GM18861 (cell line): ENCODE results near the gene ZNF311.
"Not testable (repeated sequence)": the region's sequence is repeated elsewhere in the genome, so short reads cannot be mapped to it uniquely, and the experiment has no call there.

Experiments
- ATAC-seq: cut with Tn5 transposase; IDR thresholded peaks from one replicate; pipeline ENCODE4 v1.9.1; 2021; ENCODE audit not compliant: unreplicated experiment

The ZNF311 gene

GRCh38 chr6:28983838-28984237 is 21.3 kb downstream of the ZNF311 start:
- no peak for ATAC-seq

DNA sequence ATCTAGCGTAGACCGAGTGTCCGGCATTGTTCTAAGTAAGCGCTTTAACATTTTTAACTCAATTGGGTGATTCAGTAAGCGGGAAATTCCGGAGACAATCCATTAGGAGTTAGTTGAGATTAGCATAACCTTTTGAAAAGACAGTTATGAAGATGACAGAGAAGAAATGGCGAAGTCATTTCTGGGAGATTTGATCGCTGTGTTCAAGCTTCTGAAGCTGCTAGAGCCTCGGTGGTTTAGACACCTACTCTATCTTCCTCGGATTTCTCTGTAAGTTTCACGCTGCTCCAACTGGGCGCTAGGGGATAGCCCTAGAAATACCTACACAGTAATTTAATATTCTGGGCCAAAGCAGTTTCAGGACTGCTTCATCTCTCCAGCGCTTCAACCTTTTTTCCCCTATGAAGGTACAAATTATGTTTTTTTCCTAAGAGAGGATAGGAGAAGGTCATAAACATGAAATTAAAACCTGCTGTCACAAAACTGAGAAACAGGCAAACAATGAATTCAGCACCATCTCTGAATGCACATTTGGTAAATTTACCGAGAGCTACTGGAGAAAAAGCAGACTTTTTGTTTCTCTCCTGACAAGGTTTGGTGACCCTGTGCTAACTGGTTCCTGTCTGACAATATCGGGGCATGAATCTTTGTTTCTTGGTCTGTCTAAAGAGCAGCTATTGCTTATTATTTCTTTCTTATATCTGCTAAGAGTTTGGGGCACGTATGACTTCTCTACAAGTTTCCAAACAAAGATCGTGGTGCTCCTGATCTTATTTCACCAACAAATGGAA is 22.4 kb downstream of the ZNF311 start:
- peak; percentile 21 for ATAC-seq

DNA sequence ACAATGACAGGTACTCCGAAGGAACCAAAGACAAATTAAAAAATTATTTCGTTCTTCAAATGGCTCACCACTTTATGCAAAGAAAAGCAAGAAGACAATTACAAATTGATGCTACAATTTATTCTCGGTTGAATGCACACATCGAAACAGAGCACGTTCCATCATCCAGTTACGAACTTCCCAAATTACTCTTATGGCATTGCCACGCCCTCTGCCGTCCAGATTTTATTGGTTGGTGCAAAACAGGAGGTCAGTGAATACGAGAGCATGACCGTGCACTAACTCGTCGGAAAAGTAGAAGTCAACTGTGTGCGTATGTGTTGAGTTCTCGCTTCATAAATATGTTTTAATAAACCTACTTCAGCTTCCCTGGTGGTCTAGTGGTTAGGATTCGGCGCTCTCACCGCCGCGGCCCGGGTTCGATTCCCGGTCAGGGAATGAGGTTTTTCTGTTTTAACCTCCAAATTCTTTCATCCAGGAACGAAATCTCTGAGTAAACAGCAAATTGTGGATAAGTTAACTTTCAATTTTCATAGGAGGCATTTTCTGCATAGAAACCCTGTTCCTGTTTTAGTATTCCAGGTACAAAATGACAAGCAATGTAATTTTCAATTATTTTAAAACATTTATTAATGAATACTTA is 23.2 kb downstream of the ZNF311 start:
- peak; percentile 40 for ATAC-seq

GRCh38 chr6:28981431-28981832 is 23.7 kb downstream of the ZNF311 start:
- no peak for ATAC-seq

DNA sequence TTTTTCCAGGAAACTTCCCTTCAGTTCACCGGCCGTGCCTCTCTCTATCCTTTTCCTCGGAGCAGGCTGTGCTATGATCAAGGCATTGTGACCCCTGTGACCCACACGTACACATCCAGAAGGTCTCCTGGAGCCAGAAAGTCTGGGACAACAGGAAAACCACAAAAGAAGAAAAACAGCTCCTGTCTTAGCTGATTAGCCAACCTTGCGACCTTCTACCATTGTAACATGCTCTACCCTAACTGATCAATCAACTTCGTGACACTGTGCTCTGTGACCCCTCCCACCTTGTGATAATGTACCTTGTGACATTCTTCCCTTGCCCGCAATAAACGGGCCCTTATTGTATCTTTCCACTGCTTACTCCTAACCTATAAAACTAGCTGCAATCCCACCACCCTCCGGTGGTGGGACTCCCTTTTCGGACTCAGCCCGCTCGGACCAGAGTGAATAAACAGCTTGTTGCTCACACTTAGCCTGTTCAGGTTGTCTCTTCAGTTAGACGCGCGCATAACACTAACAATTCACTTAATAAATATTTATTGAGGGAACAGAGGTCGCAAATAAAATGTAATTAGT is 24.2 kb downstream of the ZNF311 start:
- peak; percentile 26 for ATAC-seq

GRCh38 chr6:28980137-28980851 is 24.8 kb downstream of the ZNF311 start:
- no peak for ATAC-seq

GRCh38 chr6:28979679-28980078 is 25.4 kb downstream of the ZNF311 start:
- ATAC-seq, result no peak

DNA sequence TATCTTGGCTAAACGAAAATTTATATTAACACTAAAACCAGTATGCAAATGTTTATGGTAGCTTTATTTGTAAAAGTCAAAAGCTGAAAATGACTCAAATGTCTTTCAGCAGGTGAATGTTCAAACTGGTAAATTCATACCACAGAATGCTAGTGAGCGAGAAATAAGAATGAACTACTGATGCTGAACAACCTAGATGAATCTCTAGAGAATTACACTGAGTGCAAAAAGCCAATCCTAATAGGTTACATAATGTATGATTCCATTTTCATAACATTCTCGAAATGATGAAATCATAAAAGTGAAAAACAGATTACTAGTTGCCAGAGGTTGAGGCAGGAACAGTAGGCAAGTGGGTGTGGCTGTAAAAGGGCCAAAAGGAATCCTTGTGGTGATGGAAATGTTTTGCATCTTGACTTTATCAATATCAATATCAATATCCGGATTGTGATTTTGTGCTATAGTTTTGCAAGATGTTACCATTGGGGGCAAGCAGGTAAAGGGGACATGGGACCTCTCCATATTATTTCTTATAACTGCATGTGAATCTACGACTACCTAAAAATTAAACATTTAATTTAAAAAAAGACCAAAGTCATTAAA is 26.1 kb downstream of the ZNF311 start:
- peak; percentile 48 for ATAC-seq

GRCh38 chr6:28978133-28978491 is 27.0 kb downstream of the ZNF311 start:
- ATAC-seq, result no peak

DNA sequence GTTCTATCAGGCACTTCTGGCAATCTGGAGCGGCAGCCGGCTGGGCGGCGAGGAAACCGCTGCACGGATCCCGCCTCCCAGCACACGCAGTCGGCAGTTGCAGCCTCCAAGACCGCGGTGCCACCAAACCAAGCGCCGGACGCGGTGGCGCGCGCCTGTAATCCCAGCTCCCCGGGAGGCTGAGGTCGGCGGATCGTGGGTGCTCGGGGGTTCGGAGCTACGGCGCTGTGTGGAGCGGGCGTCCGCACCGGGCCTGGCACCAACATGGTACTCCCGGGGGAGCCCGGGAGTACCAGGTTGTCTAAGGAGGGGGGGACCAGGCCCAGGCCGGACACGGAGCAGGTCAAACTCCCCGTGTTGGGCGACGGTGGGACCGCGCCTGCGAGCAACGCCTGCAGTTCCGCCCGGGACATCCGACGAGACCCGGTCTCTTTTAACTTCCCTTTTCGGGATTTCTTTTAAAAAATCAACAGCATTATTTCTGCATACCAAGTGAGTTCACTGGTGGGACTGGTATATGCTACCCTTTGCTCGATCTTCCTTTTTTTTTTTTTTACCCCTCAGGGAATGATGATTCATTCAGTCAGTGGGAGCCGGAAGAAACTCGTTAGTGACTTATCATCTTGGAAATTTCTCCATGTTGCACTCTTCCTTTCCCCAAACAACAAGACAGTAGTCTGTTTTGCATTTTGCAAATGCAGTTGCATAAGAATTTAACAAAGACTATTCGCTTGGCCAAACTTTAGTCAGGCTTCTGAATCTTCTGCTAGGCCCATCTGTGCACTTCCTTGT is 27.6 kb downstream of the ZNF311 start:
- no peak for ATAC-seq

DNA sequence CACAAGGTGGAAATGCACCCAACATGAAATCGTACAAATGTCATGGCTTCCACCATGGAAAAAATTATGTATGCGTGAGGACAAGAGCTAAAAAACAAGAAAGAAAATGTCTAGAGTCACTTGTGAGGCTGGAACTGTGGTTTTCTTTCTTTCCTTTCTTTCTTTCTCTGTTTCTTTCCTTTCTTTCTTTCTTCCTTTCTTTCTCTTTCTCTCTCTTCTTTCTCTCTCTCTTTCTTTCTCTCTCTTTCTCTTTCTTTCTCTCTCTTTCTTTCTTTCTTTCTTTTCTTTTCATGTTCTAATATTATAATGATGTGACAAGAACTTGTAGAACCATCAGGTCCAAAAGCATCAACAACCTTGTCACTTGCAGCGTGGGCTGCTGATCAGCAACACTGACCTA is 28.4 kb downstream of the ZNF311 start:
- ATAC-seq, result no peak

- ATAC-seq, result no peak
Measured at GRCh38 chr6:28974505-28974904, 30.6 kb downstream of the ZNF311 start.

DNA sequence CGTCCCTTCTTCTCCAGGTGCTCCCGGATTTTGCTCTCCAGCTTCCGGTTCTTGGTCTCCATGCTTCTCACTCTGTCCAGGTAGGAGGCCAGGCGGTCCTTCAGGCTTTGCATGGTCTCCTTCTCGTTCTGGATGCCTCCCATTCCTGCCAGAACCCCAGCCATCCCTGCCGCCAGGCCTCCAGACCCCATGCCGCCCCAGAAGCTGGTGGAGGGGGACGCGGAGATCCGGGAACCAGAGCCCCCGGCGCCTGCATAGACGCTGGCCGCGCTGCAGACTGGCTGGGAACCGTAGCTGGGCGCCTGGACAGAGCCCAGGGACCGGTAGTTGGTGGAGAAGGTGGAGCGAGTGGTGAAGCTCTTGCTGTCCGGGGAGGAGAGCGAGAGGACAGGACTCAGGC is 35.1 kb downstream of the ZNF311 start:
- not testable (repeated sequence) for ATAC-seq

DNA sequence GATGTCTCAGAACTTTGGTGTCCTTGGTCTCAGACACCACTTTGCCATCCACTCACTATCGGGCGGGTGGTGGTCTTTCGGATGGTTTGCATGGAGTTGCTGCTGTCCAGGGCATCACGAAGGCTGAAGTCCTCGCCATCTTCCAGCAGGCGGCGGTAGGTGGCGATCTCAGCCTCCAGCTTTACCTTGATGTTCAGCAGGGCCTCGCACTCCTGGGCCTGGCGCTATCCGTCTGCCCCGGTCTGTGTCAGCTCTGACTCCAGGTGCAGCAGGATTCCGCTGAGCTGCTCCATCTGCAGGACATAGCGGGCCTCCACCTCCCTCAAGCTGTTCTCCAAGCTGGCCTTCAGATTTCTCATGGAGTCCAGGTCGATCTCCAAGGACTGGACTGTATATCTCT is 36.0 kb downstream of the ZNF311 start:
- no peak for ATAC-seq

DNA sequence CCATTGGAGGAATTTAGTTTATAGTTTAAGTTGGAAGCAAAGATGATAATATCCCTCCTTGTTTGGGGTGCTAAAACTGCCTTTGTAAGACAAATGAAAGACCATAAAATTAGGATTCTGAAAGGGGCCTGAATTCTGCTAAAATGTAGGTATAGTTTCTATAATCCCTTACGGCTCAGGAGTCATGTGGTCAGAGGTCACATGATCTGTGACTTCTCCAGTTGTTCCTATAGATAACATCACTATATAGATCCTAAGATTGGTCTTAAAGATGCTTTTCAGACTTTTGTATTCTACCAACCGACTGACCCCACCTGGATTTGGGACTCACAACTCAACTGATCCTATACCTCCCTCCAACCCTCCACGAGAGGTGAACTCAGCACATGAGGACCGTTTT is 36.6 kb downstream of the ZNF311 start:
- ATAC-seq, result no peak

- no peak for ATAC-seq
Measured at GRCh38 chr6:28965706-28966105, 39.4 kb downstream of the ZNF311 start.

DNA sequence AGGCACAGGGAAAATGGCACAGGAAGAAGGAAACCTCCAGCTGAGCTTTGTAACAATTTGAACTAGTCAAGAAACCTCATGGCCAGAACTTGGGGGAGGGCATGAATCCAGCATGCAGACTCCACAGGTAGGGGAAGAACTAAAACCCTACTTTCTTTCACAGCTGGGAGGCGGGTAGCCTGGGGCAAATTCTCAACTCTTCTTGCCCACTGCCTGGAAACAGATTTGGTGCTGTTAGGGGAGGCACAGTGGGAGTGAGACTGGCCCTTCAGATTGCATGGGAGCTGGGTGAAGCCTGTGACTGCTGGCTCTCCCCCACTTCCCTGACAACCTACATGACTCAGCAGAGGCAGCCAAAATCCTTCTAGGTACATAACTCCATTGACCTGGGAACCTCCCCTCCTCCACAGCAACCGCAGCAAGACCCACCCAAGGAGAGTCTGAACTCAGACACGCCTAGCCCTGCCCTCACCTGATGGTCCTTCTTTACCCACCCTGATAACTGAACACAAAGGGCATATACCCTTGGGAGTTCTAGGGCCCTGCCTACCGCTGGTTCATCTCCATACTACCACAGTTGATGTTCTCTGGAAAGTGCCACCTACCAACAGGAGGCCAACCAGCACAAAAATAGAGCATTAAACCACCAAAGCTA is 44.1 kb downstream of the ZNF311 start:
- no peak for ATAC-seq

GRCh38 chr6:28958561-28959243 is 46.4 kb downstream of the ZNF311 start:
- ATAC-seq, result not testable (repeated sequence)

DNA sequence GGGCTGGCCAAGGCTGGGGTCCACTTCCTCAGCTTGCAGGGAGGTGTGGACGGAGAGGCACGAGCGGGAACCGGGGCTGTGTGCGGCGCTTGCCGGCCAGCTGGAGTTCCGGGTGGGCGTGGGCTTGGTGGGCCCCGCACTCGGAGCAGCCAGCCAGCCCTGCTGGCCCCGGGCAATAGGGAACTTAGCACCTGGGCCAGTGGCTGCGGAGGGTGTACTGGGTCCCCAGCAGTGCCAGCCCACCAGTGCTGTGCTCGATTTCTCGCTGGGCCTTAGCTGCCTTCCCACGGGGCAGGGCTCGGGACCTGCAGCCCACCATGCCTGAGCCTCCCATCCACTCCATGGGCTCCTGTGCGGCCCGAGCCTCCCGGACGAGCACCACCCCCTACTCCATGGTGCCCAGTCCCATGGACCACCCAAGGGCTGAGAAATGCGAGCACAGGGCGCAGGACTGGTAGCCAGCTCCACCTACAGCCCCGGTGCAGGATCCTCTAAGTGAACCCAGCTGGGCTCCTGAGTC is 47.3 kb downstream of the ZNF311 start:
- not testable (repeated sequence) for ATAC-seq
